ENCODE results near the gene DTX2. TPM values are rescaled to one million over a fixed set of nuclear protein-coding genes. Genes with fewer than 3 reads are reported as not detected.
"Not testable (repeated sequence)": the region's sequence is repeated elsewhere in the genome, so short reads cannot be mapped to it uniquely, and the experiment has no call there.

DTX2 gene
- total RNA-seq, 1 experiment from 2014 or later: 21.9 TPM

DNA sequence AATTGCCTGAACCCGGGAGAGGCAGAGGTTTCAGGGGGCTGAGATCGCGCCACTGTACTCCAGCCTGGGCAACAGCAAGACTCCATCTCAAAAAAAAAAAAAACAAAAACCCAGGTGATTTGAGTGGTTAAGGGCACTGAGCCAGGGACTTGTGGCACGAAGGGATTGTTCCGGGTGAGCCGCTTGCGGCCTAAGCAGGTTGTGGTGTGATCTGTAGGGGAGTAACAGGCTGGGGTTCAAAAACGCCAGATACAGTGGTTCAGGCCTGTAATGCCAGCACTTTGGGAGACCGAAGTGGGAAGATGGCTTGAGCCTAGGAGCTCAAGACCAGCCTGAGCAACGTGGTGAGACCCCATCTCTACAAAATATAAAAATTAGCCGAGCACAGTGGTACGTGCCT is 17.7 kb upstream of the DTX2 start:
- peak; percentile 36 for DNase-seq (ENCODE audit: low read depth)

DNA sequence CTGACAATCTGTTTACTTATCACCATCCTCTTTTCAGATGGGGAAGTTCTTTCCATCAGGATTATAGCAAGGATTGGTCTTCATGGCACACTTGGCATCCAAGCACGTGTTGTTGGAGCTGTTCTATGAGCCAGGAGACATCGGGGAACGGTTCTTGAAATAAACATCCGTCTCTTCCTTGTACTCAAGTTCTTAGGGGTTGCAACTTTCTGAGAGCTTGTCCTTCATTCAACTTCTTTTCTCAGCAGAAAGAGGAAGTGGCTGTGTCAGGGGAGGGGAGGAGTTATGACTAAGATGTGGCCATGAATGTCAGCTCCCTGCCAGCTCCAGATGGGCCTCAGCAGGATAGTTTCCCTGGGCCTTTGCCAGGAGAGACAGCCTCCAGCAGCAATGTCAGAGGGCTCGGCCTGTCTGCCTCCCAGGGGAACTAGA is 15.9 kb upstream of the DTX2 start:
- peak; percentile 87 for DNase-seq (ENCODE audit: low read depth)

DNA sequence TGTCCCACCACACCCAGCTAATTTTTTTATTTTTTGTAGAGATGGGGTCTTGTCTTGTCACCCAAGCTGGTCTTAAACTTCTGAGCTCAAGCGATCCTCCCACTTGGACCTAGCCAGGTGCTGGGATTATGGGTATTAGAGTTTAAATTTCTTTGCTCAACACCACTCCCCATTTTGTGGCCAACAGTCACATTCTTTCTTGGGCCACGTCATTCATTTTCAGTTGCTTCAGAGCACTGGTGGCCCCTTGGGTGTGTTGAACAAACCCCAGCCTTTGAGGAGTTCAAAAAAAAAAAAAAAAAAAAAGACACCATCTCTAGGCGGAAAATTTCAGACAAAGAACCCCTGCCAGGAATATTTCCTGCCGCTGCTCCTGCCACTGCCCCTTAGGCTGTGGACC is 4.5 kb upstream of the DTX2 start:
- DNase-seq (ENCODE audit: low read depth): not testable (repeated sequence)

DNA sequence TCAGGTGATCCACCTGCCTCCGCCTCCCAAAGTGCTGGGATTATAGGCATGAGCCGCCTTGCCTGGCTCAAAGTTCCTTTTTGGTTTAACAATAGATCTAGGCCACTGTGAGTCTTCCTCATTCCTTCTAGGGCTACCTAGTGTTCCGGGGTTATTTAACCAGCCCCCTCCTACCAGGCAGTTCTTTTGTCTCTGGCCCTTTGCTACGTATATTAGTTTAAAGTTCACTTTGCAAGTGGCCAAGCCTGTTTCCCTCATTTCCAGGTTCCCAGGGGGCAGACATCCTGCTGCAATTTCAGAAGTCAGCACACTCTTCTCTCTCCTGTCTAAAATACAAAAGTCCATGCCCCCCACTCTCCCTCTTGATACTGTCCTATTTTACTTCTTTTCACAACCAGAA is 3.0 kb upstream of the DTX2 start:
- not testable (repeated sequence) for DNase-seq (ENCODE audit: low read depth)

DNA sequence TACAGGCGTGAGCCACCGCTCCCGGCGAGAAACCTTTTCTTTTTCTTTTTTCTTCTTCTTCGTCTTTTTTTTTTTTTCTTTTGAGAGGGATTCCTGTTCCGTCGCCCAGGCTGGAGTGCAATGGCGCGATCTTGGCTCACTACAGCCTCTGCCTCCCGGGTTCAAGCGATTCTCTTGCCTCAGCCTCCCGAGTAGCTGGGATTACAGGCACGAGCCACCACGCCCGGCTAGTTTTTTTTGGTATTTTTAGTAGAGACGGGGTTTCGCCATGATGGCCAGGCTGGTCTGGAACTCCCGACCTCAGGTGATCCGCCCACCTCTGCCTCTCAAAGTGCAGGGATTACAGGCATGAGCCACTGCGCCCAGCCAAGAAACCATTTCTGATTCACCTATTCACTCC is 742 bp upstream of the DTX2 start:
- not testable (repeated sequence) for DNase-seq (ENCODE audit: low read depth)

DNA sequence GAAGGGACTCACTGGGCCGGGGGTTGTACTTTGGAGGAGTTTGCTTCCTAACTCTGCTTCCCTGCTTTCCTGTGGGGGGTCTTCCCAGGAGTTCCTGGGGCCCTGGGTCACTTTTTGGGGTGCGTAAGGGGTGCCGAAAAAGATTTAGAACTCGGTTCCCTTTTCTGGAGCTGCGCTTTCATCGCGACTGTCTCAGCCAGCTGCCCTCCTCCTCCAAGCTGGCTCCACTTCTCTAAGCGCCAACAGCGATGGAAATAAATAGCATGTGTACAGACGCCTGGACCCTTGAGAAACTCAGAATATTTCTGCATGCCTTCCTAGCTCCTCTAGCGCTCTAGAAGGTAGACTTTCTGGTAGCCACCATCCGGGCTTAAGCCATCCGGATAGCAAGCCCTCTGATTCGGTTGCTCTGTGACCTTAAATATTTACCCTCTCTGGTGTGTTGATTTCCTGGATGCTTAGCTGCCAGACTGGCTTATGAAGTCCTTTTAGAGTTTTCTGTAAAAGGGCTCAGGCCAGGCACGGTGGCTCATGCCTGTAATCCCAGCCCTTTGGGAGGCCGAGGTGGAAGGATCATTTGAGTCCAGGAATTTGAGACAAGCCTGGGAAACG is 868 bp downstream of the DTX2 start:
- DNase-seq (ENCODE audit: low read depth): not testable (repeated sequence)

DNA sequence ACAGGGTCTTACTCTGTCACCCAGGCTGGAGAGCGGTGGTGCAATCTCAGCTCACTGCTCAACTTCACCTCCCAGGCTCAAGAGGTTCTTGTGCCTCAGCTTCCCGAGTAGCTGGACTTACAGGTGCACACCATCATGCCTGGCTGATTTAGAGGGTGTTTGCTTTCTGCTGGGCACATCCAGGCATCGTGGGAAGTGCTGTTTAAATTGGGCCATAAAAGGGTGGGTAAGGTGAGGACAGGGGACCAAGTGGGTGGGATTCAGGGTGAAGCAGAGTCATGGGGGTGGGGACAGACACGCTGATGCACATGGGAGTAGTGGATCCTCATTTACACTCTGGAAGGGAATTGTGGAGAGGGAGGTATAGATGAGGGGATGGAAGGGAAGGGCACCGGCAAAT is 3.5 kb downstream of the DTX2 start:
- not testable (repeated sequence) for DNase-seq (ENCODE audit: low read depth)

DNA sequence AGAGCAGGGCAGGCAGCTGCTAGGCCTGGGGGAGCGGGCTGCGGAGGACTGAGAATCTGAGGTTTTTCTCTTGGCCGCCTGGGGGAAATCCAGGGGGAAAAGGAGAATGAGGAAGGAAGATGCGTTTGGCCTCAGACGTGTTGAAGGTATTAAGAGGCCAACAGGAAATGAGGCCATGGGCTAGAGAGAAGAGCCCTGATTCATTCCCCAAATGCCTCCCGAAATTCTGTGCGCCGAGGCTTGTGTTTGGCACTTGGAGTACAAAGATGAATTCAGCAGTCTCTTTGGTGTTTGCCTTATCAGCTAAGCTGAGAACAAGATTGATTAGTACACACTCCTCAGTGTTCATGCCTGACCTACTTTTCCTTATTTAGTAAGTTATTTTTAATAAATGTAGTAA is 4.4 kb downstream of the DTX2 start:
- not testable (repeated sequence) for DNase-seq (ENCODE audit: low read depth)

DNA sequence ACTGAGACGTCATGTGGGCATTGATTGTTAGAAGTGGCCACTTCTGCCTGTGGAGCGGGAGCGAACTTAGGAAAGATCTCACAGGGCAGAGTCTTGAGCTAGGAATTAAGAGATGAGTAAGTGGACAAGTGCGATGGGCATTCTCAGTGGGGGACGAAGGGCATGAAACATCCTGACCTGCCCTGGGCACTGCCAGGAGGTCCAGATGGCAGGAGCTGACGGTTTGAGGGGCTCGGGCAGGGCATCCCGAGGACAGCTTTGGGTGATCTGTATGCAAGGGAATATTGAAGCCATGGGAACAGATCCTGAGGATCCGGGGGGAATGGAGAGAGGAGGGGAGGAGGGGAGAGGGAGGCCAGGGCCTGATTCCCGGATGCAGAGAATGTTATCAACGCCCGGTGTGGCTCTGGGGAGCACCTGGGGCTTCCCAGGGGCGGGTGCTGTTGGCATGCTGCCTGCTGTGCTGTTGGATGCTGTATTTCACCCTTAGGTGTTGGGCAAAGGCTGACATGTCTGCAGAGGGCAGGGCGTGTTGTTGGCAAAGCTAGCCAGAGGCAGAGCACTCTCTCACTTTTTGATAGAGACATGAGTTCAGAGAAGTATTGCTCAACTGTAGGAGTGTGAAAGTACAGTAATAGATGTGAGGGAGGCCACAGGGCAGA is 6.4 kb downstream of the DTX2 start:
- DNase-seq (ENCODE audit: low read depth): peak; percentile 50

DNA sequence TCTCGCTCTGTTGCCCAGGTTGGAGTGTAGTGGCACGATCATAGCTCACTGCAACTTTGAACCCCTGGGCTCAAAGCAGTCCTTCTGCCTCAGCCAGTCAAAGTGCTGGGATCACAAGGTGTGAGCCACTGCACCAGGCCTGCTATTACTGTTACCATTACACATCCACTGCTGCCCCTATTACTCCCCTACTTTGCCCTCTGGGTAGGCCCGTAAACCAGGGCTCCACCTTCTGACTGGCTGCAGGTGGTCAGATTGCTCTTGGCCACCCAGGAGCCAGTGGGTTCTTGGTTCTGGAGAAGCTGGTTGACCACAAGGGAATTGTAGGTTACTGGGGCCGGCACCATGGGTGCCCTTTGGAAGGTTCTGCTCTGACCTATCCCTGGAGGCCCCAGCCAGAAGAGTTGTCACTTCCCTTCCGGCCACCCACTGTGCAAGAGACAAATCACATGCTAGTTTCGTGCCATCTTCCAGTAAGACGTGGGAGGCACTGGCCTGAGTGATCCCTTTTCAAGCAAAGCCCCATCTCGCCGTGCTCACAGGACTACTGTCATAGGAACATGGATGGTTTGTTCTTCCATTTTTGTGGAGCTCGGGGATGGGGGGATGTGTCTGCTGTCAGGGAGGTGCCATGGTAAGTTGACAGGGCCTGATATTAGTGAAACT is 10.2 kb downstream of the DTX2 start:
- DNase-seq (ENCODE audit: low read depth): not testable (repeated sequence)

DNA sequence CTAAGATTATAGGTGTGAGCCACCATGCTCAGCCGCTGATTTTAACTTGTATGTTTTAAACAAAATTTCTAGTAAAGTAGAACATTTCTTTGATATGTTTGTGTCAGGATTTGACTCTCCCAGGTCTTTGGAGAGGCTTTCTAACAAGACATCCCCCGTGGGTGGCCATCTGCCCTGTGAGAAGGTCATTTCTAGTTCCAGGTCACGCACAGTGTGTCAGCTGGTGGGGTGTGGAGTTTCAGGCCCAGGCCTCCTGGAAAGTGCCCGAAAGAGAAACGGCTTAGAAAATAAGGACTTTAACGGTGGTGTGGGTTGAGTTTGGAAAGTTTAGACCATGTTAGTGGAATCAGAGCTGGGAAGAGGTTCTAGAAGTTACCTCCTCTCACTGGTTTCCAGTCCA is 11.6 kb downstream of the DTX2 start:
- not testable (repeated sequence) for DNase-seq (ENCODE audit: low read depth)

DNA sequence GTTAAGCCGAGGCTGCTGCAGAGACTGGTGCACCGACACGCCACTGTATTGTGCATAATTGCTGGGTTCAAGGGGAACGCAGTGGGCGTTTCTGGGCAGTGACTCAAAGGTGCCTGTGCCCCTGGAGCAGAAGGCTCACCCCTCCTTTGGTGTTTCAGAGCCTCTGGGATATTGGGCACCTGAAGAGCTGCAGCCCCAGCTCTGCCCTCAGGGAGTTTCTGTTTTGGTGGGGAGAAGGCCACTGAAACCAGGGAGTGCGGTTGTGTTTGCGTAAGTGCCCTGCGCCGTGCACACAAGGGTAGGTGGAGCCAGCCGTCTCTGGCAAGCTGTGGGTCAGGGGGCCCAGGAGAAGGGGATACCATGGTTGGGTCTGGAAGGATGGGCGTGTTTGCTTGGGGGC is 14.8 kb downstream of the DTX2 start:
- DNase-seq (ENCODE audit: low read depth): not testable (repeated sequence)

DNA sequence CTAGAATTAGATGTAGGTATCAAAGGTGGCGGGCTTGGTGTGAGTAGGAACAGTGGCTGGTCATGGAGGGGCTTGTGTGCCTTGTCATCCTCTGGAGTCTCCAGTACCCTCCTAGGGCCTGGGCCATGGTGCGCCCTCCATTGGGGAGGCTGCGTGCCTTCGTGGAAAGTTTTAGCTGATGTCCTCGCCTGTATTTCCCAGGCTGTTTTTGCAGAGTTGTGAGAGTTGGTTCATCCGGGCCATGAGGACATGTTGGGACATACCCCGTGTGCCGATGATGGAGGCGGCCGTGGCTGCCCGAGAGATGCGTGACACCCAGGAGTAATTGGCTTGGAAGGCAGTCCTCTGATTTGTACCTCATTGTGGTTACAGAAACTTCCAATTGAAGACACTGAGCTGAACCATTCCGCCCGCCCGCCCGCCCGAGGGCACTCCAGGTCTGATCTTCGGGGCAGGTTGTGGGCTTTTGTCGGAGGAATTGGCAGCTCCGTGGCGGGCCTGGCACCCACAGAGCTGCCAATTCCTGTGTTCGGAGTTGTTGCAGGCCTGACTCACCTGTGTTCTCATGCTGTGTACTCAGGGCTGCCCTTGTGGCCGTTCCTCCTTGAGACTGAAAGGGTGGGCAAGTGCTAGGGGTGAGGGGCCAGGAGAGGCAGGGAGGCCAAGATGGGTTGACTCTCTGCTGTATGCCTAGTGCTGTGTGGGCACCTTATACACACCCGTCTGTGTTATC is 15.4 kb downstream of the DTX2 start:
- DNase-seq (ENCODE audit: low read depth): not testable (repeated sequence)

DNA sequence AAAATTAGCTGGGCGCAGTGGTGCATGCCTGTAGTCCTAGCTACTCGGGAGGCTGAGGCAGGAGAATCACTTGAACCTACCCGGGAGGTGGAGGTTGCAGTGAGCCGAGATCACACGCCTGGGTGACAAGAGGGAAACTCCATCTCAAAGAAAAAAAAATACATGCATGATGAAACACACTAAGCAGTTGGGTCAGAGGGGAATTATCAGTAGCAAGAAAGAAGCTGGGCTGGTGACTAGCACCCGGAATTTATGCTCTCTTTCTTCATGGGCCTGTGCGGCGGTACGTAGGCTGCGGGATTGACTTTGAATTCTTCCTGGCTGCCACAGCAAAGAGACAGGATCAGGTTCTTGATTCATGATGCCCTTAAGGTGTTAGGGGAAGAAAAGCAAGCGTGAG is 18.1 kb downstream of the DTX2 start:
- DNase-seq (ENCODE audit: low read depth): not testable (repeated sequence)

DNA sequence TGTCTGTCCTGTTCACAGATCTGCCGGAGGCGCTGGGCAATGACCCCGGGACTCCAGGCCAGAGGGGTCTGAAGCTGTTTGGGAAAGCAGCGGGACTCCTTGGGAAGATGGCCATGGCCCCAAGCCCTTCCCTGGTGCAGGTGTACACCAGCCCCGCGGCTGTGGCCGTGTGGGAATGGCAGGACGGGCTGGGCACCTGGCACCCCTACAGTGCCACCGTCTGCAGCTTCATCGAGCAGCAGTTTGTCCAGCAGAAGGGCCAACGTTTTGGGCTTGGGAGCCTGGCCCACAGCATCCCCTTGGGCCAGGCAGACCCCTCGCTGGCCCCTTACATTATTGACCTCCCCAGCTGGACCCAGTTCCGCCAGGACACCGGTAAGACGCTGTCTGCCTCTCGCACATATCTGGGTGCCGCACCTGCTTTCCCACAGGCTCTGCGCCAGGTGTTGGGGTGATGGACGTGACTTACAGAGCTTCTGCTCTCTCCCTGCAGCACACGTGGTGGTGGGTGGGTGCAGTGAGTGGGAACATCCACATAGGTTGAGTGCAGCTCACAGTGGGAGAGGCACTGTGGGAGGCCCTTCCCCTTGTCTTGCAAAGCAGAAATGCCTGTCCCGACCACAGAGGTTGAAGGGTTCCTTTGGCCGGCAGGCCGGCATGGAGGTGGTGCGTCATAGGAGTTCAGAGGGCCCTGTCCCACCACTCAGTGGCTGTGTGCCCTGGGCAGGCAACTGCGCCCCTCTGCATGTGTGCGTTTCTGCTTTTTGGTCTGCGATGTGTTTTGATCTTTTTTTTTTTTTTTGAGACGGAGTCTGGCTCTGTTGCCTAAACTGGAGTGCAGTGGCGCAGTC is 19.1 kb downstream of the DTX2 start:
- DNase-seq (ENCODE audit: low read depth): not testable (repeated sequence)

DNA sequence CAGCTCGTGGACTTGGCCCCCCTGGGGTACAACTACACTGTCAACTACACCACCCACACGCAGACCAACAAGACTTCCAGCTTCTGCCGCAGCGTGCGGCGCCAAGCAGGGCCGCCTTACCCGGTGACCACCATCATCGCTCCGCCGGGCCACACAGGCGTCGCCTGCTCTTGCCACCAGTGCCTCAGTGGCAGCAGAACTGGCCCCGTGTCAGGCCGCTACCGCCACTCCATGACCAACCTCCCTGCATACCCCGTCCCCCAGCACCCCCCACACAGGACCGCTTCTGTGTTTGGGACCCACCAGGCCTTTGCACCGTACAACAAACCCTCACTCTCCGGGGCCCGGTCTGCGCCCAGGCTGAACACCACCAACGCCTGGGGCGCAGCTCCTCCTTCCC is 21.2 kb downstream of the DTX2 start:
- not testable (repeated sequence) for DNase-seq (ENCODE audit: low read depth)

DNA sequence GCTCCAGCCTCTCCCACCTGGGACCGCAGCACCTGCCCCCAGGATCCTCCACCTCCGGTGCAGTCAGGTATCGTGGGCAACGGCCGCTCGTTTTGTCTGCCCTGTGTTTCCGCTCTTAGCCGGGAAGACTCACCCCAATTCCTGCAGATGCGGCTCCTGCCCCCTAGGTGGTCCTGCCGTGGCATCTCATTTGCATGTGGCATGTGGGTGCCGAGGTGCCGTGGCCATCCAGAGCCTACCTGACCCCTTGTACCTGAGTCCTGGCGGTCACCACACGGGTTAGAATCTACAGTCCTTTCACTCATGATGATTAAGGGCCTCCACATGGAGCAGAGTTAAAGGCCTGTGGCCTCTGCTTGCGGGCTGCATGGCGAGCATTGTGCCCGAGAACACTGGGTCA is 21.6 kb downstream of the DTX2 start:
- DNase-seq (ENCODE audit: low read depth): not testable (repeated sequence)

DNA sequence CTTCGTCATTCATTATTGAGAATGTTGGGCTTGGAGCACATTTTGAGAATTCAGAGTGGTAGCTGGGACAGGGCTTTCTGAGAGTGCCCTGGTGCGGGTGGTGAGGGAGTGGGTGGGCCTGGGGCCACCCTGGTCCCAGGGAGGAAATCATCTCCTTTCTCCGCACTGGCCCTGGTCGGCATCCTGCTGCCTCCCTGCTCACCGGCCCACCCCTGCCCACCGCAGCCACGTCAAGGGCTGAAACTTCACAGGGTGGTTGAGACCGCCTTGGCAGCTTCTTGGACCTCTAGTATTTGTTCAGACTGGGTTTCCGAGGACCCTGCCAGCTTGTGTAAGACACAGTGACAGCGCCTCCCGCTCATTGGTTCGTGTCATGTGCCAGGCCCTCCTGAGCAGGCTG is 22.9 kb downstream of the DTX2 start:
- not testable (repeated sequence) for DNase-seq (ENCODE audit: low read depth)

DNA sequence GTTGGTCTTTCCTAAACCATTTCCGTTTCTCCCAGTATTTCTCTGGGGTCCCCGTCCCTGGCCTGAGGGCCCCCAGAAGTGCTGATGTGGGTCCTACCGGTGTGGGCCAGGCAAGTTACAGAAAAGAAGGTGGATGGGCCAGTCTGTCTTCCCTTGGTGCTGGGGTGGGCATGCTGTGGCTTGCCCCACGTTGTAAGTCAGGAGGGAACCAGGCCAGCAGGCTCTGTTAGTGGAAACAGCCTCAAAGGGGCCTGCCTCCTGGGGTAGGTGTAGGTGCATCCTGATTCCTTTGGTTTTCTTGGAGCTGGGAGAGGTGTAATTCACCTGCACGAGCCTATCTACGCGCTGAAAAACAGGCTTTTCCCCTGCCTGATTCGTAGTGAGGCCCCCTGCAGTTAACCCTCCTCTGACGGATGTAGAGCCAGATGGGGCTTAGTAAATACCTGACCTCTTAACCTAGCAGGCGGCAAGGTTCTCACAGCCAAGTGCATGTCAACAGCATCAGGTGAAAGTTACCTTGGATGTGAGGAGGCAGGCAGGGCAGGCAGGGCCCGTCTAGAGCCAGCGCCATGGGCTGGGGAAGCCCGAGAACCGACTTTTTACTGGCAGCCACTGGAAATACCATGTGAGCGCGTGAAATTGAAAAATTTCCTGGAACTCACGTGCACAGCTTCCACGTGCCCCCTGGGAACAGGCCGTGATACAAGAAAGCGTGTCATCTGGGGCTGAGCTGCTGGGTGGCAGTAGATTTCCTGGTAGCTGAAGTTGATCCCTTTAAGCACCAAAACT is 24.5 kb downstream of the DTX2 start:
- DNase-seq (ENCODE audit: low read depth): not testable (repeated sequence)

DNA sequence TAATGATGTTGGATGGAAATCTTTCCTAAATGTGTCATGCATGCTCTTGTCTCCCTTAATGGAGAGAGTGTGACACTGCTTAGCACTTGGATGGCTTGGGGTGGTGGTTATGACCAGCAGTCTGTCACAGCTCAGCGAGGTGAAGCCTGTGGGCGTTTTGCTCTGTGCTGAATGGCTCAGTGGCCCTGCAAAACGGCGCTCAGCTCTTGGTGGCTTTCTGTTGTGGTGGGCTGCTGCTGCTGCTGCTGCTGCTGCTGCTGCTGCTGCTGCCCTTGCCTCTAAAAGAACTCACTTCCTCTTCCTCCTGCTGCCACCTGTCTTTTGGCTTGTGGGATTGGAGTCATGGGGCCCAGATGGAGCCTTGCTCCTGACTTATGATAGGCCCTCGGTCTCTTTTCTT is 25.1 kb downstream of the DTX2 start:
- not testable (repeated sequence) for DNase-seq (ENCODE audit: low read depth)

DNA sequence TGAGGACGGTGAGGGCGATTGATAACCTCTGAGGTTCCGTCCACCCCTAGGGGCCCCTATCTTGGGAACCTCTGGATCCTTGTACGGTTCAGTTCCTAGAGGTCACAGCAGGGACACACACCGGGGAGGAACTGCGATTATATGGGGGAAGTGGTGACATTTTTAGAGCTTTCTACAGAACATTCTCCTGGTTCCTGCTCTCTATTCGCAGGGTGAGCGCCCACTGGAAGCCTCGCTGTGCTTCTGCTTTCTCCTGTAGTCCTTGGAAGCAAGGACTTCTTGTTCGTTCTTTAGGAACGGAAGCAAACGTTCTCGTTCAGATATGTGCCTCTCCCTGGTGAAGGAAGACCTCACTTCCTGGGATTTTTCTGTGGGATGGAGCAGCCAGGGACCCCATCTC is 26.5 kb downstream of the DTX2 start:
- not testable (repeated sequence) for DNase-seq (ENCODE audit: low read depth)
